SJCRH30 (cell line): ENCODE data around the gene CYP4F22. TPM values are rescaled to one million over a fixed set of nuclear protein-coding genes. Genes with fewer than 3 reads are reported as not detected.
"Not testable (repeated sequence)": the region's sequence is repeated elsewhere in the genome, so short reads cannot be mapped to it uniquely, and the experiment has no call there.

Source experiments
- DNase-seq, 2 experiments: peaks; one replicate each; pipeline ENCODE4 v3.0.0-alpha.2; 2015 to 2020
- H3K27ac ChIP-seq: fragments of 250-450 bp; sonication (Bioruptor Pico); 2 replicates; pipeline ENCODE4 v1.5.1; 2020; ENCODE audit warnings: mild to moderate bottlenecking, moderate library complexity
- H3K27me3 ChIP-seq: fragments of 250-450 bp; sonication (Bioruptor Pico); 2 replicates; pipeline ENCODE4 v1.5.1; 2020; ENCODE audit warnings: mild to moderate bottlenecking, moderate library complexity
- H3K36me3 ChIP-seq: fragments of 250-450 bp; sonication (Bioruptor Pico); 2 replicates; pipeline ENCODE4 v1.5.1; 2020; ENCODE audit warnings: mild to moderate bottlenecking, moderate library complexity
- H3K4me1 ChIP-seq: fragments of 250-450 bp; sonication (Bioruptor Pico); 2 replicates; pipeline ENCODE4 v1.5.1; 2020; ENCODE audit warnings: mild to moderate bottlenecking, moderate library complexity
- H3K4me3 ChIP-seq: fragments of 250-450 bp; sonication (Bioruptor Pico); 2 replicates; pipeline ENCODE4 v1.5.1; 2020; ENCODE audit warnings: mild to moderate bottlenecking, moderate library complexity
- H3K9me3 ChIP-seq: fragments of 250-450 bp; sonication (Bioruptor Pico); replicated peaks from 2 replicates; pipeline ENCODE4 v1.5.1; 2020; ENCODE audit warnings: mild to moderate bottlenecking, moderate library complexity
- total RNA-seq: library from RNA; depleted of rRNA; stranded (reverse); fragments of >200 nt; shearing (Covaris generic); gene quantifications from 2 replicates; pipeline ENCODE4 v1.2.3, GENCODE V29; 2014; rRNA removed

CYP4F22 gene
- total RNA-seq = not detected in 2 replicates

DNA sequence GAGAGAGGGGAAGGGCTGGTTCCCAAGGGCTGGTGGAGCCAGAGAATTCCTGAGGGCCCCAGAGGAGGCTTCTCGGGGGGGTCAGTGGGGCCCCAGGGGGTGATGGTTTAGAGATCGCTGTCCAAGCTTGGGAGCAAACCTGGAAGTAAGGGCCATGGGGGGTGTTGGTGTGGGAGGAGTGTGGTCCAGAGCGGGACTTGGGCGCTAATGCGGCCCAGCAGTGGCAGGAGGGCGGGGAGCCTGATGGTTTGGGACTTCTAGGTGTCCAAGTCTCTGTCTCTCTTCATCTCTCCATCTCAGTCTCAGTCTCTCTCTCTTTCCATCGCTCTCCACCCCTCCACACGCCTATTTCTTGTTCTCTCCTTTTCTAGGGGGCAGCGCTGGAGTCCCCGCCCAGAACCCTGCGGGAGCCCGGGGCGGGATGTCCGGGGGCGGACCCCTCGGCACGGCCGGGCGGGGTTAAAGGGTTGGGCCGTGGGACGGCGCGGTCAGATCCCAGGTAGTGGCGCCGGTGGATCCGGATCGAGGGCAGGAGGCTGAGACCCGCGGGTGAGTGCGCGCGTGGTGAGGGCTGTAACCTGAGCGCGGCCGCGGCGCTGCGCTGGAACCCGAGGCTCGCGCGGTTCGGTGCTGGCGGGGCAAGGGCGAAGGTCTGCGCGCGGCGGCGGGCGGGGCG lies at the start of gene CYP4F22:
Gene CYP4F22 (plus strand): TSS at position 491 of the 676 bp plus-strand sequence. CDS start 16,812 bp downstream, outside the sequence.
- no peak for DNase-seq
- H3K27ac ChIP-seq = no peak within 1 kb of the TSS

DNA sequence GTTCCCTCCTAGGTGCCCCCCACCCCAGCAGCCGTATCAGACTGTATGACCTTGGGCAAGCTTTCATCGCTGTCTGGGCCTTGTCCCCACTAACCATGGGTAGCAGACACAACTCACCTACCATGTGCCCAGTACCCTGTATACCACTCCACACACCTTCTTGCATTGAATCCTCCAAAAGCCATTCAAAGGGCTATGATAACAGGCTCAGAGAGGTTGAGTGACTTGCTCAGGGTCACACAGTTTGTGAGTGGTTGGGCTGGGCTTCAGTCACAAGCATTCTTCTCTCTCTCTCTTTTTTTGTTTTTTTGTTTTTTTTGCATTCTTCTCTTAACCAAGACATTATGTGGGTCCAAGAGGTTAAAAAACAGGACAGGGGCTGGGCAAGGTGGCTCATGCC lies 46.6 kb upstream of the CYP4F22 start:
- Histone ChIP-seq H3K9me3 (no peaks in the 10 kb centered on the region), H3K4me1 (no peaks in the 10 kb centered on the region), H3K36me3 (no peaks in the 10 kb centered on the region), H3K4me3 (no peak overlapping the region), H3K27ac (no peak overlapping the region), H3K27me3 (0 out of 2 replicates have a peak, but pooled peaks cover 5% of the 10 kb centered on the region)
- no peak for DNase-seq

More for the DNA sequence above, at the start of gene CYP4F22:
- Histone ChIP-seq H3K36me3 (no peaks in the 10 kb centered on the region), H3K9me3 (no peaks in the 10 kb centered on the region), H3K4me1 (no peaks in the 10 kb centered on the region), H3K27me3 (peaks cover 18% of the 10 kb centered on the region; the same call in 1 of the 2 replicates), H3K4me3 (no peak within 1 kb of the TSS)

DNA sequence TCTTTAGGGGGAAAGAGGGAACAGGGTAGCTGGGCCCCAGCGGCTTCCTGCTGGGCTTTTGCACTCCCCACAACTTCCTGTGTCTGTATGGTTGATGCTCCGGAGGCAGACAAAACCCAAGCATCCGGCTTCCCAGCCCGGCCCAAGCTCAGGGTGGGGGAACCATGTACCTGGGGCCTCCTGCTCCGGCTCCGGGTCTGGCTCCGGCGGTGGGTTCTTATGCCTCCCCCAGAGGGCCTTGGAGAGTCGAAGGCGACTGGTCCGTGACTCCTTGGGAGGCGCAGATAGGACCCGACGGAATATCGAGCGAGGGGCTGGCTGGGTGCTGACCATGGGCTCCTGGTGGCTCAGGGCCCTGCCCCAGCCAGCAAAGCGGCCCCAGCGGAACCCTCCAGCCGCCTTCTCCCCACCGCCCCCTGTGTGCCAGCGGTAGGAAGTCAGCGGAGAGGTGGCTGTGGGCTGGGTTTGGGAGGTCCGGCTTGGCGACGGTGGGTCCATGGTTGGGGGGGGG lies 44.4 kb upstream of the CYP4F22 start:
- H3K4me1 ChIP-seq = peaks cover 4% of the 10 kb centered on the region; the same call in 1 of the 2 replicates
- H3K4me3 ChIP-seq = no peak overlapping the region
- DNase-seq = no peak
- no peaks in the 10 kb centered on the region for H3K36me3 ChIP-seq
- no peak overlapping the region for H3K27ac ChIP-seq
- no peaks in the 10 kb centered on the region for H3K9me3 ChIP-seq
- H3K27me3 ChIP-seq = 0 out of 2 replicates have a peak, but pooled peaks cover 5% of the 10 kb centered on the region

DNA sequence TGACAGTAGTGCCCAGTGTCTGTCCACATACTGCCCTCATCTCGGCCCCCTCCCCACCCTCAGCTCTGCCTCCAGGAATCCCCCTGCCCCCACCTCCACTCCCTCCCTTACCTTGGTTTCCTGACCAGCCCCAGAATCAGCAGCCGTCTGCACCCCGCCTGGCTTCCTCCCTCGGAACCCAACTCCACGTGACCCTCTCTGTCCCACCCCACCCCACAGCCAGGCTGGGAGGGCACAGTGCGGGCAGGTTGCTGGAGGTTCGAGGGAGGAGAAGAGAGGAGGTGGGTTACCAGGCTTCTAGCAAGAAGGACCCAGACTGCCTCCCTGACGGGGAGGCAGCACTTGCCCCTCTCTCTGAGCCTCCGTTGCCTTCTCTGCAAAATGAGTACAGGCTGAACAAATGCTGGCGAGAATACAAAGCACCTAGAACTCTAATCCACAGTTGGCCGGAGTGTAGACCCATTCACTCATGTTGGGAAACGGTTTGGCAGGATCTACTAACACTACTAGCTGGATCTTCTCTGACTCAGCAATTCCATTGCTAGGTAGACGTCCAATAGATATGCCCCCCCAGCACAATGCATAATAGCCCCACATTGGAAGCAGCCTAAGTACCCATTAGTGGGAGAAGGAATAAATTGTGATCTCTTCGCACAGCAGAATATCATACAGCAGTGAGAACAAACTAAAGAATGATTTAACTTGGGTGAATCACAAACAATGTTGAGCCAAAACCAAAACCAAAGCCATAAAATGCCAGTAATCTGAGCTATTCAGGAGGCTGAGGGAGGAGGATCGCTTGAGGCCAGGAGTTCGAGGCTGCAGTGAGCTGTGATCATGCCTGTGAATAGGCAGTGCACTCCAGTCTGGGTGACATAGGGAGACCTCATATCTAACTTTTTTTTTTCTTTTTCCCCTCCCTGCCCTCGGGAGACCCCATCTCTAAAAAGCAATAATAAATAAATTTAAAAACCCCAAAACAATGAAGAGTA lies 43.6 kb upstream of the CYP4F22 start, which contains the start of gene RASAL3:
Gene RASAL3 (minus strand): TSS at position 151 of the 992 bp plus-strand sequence. CDS start 186 bp downstream, outside the sequence.
- H3K4me1 ChIP-seq = peaks cover 4% of the 10 kb centered on the region; the same call in 1 of the 2 replicates
- H3K9me3 ChIP-seq = no peaks in the 10 kb centered on the region
- DNase-seq = no peak
- H3K36me3 ChIP-seq = no peaks in the 10 kb centered on the region
- no peak within 1 kb of the TSS for H3K27ac ChIP-seq
- H3K27me3 ChIP-seq = 0 out of 2 replicates have a peak, but pooled peaks cover 5% of the 10 kb centered on the region
- H3K4me3 ChIP-seq = no peak within 1 kb of the TSS

DNA sequence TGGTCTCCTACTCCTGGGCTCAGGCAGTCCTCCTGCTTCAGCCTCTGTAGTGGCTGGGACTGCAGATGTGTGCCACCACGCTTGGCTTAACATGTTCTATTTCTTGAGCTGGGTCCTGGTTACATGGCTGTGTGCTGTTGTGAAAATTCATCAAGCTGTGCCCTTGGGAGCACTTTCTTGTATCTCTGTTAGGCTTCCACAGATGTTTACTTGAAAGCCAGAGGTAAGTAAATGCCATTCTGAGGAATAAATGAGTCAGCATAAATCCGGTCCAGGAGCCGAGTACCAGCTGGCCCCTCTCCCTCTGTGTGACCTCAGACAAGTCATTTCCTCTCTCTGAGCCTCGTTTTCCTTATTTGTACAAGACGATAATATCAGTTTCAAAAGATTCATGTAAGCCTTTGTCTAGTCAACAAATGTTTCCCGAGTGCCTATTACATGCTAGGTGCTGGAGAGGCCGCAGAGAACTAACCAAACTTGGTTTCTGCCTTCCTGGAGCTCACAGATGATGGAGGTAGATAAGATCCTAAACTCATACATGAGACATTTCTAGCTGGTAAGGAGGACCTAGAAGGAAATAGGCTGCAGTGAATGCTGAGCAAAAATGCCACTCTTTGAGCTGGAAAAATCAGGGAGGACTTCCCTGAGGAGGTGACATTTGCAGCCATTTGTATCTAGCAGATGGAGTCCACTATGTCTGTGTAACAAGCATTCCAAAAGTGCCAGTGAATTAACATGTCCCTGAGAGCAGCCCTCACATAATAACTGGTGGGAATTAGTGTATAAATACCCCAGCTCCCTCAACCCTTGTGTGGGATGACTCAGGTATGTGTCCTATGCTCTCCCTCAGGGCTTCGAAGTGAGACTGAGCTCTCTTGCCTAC lies 41.2 kb upstream of the CYP4F22 start:
- peaks cover 4% of the 10 kb centered on the region; the same call in 1 of the 2 replicates for H3K4me1 ChIP-seq
- no peaks in the 10 kb centered on the region for H3K36me3 ChIP-seq
- no peak overlapping the region for H3K4me3 ChIP-seq
- no peak overlapping the region for H3K27ac ChIP-seq
- no peaks in the 10 kb centered on the region for H3K9me3 ChIP-seq
- no peaks in the 10 kb centered on the region for H3K27me3 ChIP-seq
- no peak for DNase-seq

DNA sequence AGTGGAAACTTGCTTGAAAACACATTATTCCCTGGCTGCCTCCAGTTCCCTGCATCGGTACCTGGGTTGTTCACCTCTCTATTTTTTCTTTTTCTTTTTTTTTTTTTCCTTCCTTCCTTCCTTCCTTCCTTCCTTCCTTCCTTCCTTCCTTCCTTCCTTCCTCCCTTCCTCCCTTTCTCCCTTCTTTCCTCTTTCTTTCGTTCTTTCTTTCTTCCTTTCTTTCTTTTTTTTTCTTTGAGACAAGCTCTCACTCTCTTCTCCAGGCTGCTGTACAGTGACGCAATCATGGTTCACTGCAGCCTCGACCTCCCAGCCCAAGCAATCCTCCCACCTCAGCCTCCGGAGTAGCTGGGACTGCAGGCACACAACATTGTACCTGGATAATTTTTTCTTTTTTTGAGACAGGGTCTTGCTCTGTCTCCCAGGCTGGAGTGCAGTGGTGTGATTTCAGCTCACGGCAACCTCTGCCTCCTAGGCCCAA lies 40.6 kb upstream of the CYP4F22 start:
- Histone ChIP-seq H3K36me3 (no peaks in the 10 kb centered on the region), H3K27me3 (no peaks in the 10 kb centered on the region), H3K9me3 (no peaks in the 10 kb centered on the region), H3K27ac (no peak overlapping the region), H3K4me1 (peaks cover 4% of the 10 kb centered on the region; the same call in 1 of the 2 replicates), H3K4me3 (no peak overlapping the region)
- DNase-seq = no peak

DNA sequence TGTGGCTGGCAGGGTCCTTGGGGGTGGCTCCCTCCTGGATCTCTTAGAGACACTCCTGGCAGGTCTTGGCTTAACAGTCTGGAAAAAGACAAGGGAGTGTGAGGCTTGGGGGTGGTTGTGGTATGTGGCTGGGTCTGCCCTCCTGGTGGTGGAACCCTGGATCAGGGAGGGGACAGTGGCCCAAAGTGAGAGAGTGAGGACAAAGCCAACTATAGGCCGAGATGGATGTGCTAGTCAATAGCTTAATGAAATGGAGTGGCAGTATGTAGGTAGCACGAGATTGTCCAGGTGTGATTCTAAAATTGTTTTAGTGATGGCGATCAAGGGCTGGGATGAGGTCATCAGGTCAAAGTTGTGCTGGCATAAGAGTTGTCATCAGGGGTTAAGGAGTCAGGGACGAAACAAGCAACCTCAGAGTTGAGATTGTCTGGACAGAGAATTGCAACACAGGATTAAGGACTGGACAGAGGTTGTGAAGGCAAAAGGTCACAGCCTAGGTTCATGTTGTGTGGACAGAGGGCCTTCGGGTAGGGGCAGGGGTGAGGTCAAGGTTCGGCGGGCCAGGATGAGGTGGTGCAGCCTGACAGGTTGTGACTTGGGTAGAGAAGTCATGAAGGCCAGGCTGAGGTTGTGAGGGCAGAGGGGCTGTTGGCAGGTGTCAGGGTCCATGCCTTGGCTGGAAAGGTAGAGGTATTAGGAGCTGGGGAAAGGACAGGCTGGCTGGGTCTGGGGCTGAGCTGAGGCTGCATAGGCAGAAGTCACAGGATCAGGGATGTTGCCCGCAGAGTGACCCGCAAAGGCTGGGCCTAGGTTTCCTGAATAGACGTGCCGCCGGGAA lies 39.4 kb upstream of the CYP4F22 start:
- no peak overlapping the region for H3K27ac ChIP-seq

DNA sequence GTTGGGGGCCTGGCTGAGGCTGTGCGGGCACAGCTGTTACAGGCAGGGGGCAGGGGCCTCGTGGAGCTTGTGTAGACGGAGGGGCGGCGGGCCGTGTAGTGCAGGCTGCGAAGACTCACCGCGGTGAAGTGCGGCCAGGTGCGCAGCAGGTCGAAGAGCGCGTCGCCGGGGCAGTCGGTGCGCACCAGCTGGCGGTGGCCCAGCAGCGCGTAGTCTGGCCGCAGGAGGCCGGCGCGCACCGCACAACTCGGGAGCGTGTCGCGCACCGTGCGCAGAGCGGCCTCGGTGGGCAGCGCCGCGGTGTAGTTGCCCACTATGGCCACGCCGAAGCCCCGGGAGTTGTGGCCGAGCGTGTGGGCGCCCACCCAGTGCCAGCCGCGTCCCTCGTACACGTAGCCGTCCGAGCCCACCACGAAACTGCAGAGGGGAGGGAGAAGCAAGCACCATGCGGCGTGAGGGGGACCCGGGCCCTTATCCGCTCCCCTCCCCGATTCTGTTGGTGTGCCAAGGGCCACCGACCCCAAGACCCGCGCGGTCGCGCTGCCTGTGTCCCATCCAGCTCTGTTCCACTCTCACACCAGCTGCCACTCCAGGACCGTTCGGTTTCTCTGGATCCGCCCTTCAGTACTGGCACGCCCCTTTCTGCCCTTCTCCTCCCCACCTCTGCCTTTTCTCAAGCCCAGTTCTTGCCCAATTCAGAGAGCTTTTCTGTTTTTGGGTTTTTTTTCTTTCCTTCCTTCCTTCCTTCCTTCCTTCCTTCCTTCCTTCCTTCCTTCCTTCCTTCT lies 38.6 kb upstream of the CYP4F22 start:
- H3K4me1 ChIP-seq = peaks cover 4% of the 10 kb centered on the region; the same call in 1 of the 2 replicates
- H3K27ac ChIP-seq = no peak overlapping the region
- no peak for DNase-seq
- H3K27me3 ChIP-seq = no peaks in the 10 kb centered on the region
- H3K4me3 ChIP-seq = no peak overlapping the region
- no peaks in the 10 kb centered on the region for H3K36me3 ChIP-seq
- no peaks in the 10 kb centered on the region for H3K9me3 ChIP-seq

More for the DNA sequence above, 39.4 kb upstream of the CYP4F22 start:
- no peak for DNase-seq
- Histone ChIP-seq H3K36me3 (no peaks in the 10 kb centered on the region), H3K4me3 (no peak overlapping the region), H3K9me3 (no peaks in the 10 kb centered on the region), H3K4me1 (peaks cover 4% of the 10 kb centered on the region; the same call in 1 of the 2 replicates), H3K27me3 (no peaks in the 10 kb centered on the region)

DNA sequence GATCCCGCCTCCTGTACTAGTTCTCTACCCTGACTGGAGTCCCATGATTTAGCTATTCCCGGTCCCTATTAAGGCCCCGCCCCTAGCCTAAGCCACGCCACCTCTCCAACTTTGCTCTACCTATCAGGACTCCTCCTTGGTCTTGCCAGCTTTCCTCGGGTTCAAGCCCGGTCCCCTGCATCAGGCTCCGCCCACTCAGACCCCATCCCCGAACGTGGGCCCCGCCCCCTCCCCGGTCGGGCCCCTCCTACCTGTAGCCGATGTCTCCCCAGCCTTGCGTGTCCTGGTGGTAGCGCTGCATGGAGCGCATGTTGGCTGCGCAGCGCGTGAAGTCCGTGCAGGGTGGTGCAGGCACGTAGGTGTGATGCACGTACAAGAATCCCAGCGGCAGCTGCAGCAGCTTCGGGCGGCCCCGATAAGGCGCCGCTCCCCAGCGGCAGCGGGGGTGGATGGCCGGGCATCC lies 36.7 kb upstream of the CYP4F22 start:
- Histone ChIP-seq H3K27ac (no peak overlapping the region), H3K9me3 (no peaks in the 10 kb centered on the region), H3K4me1 (peaks cover 4% of the 10 kb centered on the region; the same call in 1 of the 2 replicates), H3K4me3 (no peak overlapping the region), H3K36me3 (no peaks in the 10 kb centered on the region), H3K27me3 (no peaks in the 10 kb centered on the region)
- DNase-seq = no peak

DNA sequence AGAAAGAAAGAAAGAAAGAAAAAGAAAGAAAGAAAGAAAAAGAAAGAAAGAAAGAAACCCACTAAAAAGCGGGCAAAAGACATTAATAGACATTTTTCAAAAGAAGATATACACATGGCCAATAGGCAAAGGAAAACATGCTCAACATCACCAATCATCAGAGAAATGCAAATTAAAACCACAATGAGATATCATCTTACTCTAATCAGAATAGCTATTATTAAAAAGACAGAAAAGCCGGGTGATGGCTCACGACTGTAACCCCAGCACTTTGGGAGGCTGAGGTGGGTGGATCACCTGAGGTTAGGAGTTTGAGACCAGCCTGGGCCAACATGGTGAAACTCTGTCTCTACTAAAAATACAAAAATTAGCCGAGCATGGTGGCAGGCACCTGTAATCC lies 34.5 kb upstream of the CYP4F22 start:
- H3K4me1 ChIP-seq, H3K27ac ChIP-seq, H3K36me3 ChIP-seq, H3K27me3 ChIP-seq, DNase-seq, H3K4me3 ChIP-seq, H3K9me3 ChIP-seq: not testable (repeated sequence)

DNA sequence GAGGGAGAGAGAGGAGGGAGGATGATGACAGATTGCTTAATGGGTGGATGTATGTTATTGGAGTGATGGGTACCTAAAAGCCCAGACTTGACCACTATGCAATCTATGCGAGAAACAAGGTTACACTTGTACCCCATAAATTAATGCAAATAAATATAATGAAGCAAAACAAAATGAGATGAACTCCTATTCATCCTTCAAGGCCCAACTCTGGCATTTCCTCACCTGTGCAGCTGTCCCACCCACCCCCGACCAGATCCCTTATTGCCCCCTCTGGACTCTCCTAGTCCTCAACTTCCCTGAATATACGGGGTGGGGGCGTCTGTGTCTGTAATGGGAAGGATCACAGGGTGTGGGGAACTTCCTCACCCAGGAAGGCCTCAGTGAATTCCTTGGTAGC lies 33.2 kb upstream of the CYP4F22 start:
- no peak overlapping the region for H3K27ac ChIP-seq
- no peak overlapping the region for H3K4me3 ChIP-seq
- no peaks in the 10 kb centered on the region for H3K36me3 ChIP-seq
- H3K27me3 ChIP-seq = peaks cover 5% of the 10 kb centered on the region; the same call in 1 of the 2 replicates
- no peak for DNase-seq
- H3K9me3 ChIP-seq = no peaks in the 10 kb centered on the region
- no peaks in the 10 kb centered on the region for H3K4me1 ChIP-seq

DNA sequence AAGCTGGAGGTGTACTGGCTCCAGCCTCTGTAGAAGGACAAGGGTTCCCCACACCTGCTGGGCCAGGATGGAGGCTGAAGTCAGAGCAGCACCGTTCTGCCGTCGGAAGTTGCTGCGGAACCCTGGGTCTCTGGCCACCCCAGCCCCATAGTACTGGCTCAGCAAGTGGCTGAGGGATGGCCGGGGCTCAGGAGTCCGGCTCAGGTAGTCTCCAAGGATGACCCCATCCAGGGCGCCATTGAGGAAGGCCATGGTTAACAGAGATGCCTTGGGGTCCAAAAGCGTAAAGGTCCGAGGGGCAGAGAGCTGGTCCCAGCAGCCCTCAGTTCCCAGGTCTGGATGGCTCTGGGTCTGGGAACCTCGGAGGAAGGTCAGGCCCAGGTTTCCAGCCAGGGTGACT lies 32.7 kb upstream of the CYP4F22 start:
- H3K4me1 ChIP-seq = no peaks in the 10 kb centered on the region
- no peak for DNase-seq
- peaks cover 5% of the 10 kb centered on the region; the same call in 1 of the 2 replicates for H3K27me3 ChIP-seq

More for the DNA sequence above, 32.7 kb upstream of the CYP4F22 start:
- Histone ChIP-seq H3K36me3 (no peaks in the 10 kb centered on the region), H3K9me3 (no peaks in the 10 kb centered on the region), H3K4me3 (no peak overlapping the region), H3K27ac (no peak overlapping the region)
